Measurements from ENCODE around the gene UQCC5. TPM values are rescaled to one million over a fixed set of nuclear protein-coding genes. Genes with fewer than 3 reads are reported as not detected.

UQCC5 gene
- total RNA-seq, 1 donor from 2014 or later: 2.4 TPM

DNA sequence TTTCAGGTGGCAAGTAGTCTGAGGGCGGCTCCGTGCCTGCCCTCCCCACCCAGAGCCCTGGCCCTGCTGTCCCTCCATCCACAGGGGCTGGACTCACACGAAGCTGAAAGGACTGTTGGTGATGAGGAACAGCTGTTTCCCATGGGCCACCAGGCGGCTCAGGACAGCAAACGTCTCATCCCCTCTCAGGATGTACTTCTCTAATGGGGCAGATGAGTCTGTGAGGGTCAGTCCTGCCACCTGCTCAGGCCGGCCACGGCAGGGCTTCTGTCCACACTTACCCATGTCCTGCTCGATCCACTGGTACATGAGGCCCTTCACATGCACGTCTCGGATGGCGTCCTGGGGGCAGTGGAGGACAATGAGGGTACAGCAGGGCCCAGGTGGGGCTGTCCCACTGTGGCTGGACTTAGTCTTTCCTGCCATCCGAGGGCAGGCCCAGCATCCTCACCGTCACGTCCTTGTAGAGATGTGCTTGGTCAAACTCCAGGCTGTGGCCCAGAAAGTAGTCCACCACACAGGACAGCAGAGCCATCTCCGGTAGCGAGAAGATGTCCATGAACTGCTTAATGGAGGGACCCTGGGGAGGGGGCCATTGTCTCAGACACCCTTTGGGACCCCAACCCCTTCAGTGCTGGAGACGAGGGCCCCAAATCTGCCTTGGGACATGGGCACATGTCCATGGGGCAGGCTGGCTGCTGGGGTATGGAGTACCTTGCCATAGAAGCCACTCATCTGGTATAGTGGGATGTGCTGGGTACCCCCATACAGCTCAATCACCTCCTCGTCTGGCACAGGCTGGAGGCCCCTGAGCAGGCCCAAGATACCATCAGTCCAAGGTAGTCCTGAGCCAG is 8.4 kb upstream of the UQCC5 start:
- TF ChIP-seq, protein P1, sequence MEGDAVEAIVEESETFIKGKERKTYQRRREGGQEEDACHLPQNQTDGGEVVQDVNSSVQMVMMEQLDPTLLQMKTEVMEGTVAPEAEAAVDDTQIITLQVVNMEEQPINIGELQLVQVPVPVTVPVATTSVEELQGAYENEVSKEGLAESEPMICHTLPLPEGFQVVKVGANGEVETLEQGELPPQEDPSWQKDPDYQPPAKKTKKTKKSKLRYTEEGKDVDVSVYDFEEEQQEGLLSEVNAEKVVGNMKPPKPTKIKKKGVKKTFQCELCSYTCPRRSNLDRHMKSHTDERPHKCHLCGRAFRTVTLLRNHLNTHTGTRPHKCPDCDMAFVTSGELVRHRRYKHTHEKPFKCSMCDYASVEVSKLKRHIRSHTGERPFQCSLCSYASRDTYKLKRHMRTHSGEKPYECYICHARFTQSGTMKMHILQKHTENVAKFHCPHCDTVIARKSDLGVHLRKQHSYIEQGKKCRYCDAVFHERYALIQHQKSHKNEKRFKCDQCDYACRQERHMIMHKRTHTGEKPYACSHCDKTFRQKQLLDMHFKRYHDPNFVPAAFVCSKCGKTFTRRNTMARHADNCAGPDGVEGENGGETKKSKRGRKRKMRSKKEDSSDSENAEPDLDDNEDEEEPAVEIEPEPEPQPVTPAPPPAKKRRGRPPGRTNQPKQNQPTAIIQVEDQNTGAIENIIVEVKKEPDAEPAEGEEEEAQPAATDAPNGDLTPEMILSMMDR (conservative IDR thresholded peaks at IDR 0.05; ENCODE audit: low read depth, low read length): no peak
- no peak for DNase-seq (ENCODE audit: low read depth)

DNA sequence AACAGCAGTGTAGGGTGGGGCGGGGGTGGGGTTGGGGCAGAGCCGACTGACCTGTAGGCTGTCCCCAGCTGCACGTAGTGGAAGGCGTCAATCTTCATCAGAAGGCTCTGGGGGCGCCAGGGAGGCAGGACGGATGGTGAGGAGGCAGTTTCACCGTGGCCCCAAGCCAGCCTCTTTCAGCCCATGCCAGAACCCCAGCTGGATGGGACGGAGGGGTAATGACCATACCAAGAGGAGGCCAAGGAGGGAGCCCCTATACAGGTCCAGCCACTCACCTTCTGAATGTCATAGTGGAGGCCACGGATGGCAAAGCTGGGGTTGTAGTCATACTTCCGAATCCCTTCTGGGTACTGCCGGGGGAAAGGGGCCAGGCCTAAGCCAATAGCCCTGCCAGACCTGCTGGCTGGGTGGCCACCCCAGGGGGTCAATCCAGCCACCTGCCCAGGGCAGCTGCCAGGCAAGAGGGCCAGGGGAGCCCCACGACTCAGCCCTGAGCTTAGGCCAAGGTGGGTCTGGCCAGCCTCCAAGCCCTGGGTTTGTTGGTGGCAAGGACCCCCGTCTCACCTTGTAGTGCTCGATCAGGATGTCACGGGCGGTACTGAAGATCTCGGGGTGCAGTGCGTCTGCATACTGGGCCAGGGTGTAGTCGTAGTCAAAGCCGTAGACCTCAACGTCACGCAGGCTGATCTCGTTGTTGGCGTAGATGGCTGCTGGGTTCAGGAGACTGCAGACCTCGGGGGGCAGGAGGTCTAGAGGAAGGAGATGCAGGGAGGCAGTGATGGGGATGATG is 7.6 kb upstream of the UQCC5 start:
- DNase-seq (ENCODE audit: low read depth): no peak
- TF ChIP-seq, protein P1 (conservative IDR thresholded peaks at IDR 0.05; ENCODE audit: low read depth, low read length): no peak
- no peak overlapping the region for H3K4me3 ChIP-seq (ENCODE audit: low read depth, low read length)

More for the DNA sequence above, 8.4 kb upstream of the UQCC5 start:
- H3K4me3 ChIP-seq (ENCODE audit: low read depth, low read length): no peak overlapping the region

DNA sequence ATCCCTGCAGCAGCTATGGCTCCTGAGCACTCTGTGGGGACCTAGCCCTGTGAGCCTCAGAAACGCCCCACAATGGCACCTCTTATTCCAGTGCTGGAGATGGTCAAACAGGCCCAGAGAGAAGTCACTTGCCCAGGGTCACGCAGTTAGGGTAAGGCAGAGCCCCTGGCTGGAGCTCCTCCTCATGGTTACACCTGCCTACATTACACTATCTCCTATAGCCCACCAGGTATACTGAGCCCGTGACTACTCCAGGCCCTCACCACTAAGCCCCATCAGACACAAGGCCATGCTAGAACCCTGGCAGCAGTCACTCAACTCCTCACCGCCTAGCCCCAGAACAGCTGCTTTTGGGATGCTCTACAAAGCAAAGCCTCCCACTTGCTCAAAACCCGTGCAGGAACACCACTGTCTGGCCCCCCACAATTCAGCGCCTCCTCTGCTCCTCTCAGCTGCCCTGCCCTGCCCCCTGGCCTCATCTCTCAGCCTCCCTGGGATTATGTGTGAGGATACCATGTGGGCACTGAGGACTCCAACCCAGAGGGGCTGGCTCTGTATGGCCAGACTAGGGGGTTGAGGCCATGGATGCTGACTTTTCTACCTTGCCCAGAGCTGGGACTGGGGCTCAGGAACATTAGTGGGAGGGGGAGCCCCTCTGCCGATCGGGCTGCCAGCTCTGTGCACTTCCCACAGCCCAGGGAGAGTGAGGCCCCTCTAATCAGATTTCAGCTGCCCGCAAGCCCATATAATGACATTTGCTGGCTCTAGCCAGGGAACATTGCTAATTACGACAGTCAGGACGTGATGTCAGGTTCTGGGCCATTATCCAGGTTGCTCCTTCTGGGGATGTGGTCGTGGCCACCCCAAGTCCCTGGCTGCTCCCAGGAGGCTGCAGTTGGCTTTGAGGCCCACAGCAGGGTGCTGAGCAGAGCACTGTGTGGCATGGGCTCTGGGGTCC is 6.8 kb upstream of the UQCC5 start:
- no peak for DNase-seq (ENCODE audit: low read depth)
- H3K4me3 ChIP-seq (ENCODE audit: low read depth, low read length): no peak overlapping the region
- TF ChIP-seq, protein P1 (conservative IDR thresholded peaks at IDR 0.05; ENCODE audit: low read depth, low read length): no peak

DNA sequence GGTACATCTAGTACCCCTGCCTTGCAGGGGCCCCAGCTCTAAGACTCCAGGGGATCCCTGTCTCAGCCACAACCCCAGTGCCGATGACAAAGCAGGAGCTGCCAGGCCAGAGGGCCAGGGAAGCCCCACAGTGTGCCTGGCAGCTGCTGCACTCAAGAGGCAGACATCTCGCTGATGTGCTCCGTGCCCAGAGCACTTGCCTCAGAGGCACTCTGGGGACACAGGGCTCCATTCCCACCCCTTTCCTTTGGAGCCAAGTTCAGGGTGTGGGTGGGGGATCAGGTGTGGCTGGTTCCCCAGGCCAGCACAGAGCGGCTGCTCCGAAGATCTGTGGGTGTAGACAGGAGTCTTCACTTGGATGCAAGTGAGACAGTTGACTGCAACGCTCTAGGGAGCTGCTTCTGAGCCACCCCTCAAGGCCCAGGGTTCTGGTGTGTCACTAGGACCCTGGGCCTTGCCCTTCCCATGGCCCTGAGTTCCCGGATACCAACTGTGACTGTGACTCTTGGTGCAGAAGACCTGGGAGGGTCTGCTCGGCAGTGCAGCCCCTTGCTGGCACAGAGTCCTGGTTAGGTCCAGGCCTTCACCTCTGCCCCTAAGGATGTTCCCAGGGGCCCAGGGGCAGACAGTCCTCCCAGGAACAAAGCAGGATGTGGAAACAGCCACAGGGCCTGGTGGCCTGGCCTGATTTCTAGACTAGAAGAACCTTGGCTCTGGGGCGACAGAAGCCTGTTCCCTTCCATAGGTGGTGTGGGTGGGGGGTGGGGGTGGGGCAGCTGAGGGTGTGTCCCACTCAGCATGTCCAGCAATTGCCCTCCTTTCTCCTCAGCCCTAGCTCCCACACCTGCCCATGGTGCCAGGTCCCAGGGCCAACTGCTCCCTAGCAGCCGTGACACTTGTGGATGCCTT is 5.2 kb upstream of the UQCC5 start:
- DNase-seq (ENCODE audit: low read depth): no peak
- TF ChIP-seq, protein P1 (conservative IDR thresholded peaks at IDR 0.05; ENCODE audit: low read depth, low read length): no peak
- H3K4me3 ChIP-seq (ENCODE audit: low read depth, low read length): no peak overlapping the region

- DNase-seq (ENCODE audit: low read depth): no peak
- TF ChIP-seq, protein P1 (conservative IDR thresholded peaks at IDR 0.05; ENCODE audit: low read depth, low read length): no peak
- H3K4me3 ChIP-seq (ENCODE audit: low read depth, low read length): peak overlapping the region; percentile 77
These were observed 4.4 kb upstream of the UQCC5 start for GRCh38 chr3:52531860-52532516.
